Measurements from ENCODE around the gene PRPF8. TPM values are rescaled to one million over a fixed set of nuclear protein-coding genes. Genes with fewer than 3 reads are reported as not detected.

Gene PRPF8
- total and polyA plus RNA-seq, 10 of the 15 experiments (the other 5 are each of a cell fraction or from before 2014, with no cell fraction given) = 77.2 to 337 (median 162) TPM

DNA sequence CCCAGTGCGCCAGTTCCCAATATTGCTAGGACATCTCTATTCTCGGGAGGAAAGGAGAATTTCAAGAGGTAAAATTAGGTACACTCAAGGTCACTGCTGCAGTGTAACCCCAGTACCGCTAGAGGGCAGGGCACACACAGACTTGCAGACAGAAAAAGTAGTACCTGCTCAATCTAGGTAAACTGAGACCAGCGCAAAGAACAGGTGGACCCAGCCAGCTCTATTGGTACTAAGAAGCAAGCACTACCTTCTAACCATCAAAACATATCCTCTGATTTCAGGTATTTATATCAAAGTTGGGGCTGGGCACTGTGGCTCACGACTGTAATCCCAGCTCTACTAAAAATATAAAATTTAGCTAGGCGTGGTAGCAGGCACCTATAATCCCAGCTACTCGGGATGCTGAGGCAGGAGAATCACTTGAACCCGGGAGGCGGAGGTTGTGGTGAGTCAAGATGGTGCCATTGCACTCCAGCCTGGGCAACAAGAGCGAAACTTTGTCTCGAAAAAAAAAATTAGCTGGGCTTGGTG lies 36.3 kb upstream of the PRPF8 start (continued):
- TF ChIP-seq SREBF2 (IDR thresholded peaks at IDR 0.05; ENCODE audit: low read length) = no peak
- TF ChIP-seq ZSCAN29 (IDR thresholded peaks at IDR 0.05) = no peak
- no peak for TF ChIP-seq PML (IDR thresholded peaks at IDR 0.05; ENCODE audit: low read length)
- TF ChIP-seq TARDBP (IDR thresholded peaks at IDR 0.05; ENCODE audit: borderline replicate concordance) = no peak
- no peak for TF ChIP-seq MXI1 (IDR thresholded peaks at IDR 0.05; ENCODE audit: low read depth, low read length)

- RAD21 ChIA-PET (ENCODE audit: unreplicated experiment) = interaction anchor here (0.5 to 4.1 kb wide), 3 partner anchors 65 to 188 kb away, joined by 3 to 22 read pairs (median 4); no protein-coding TSS in a partner anchor
- no TSS peak for BruUV-seq (replicated peaks)
- H4K20me1 ChIP-seq (ENCODE audit: control insufficient read depth, insufficient read depth) = no peaks in the 10 kb centered on the region
- H3K4me3 ChIP-seq = peak overlapping the region; percentile 89
- TF ChIP-seq MLLT1 (IDR thresholded peaks at IDR 0.05) (peak; percentile 62; the same call in 1 of the 2 replicates), CHD4 (IDR thresholded peaks at IDR 0.05) (no peak), ZBTB33 (IDR thresholded peaks at IDR 0.05) (0 out of 2 replicates have a peak, but pooled peaks have one; percentile 35), GATAD2B (conservative IDR thresholded peaks at IDR 0.05; ENCODE audit: low read depth) (no peak)
- H3K27me3 ChIP-seq (replicated peaks in 1 of 2; ENCODE audit: control insufficient read depth in 2 of 2, insufficient read depth in 2 of 2, low read length in 1 of 2) = no peaks in the 10 kb centered on the region
- H3K4me2 ChIP-seq (ENCODE audit: control insufficient read depth, insufficient read depth) = peak overlapping the region; percentile 98
- intact Hi-C loops (cut with micrococcal nuclease; ENCODE audit: unreplicated experiment) (loop anchor here (5.0 kb wide), 2 partner anchors 51 to 156 kb away; partner anchors contain the start of gene PITPNA), in situ Hi-C loops (cut with MboI) (no loop called here)
- WGBS (ENCODE audit: insufficient coverage, insufficient replicate concordance, low lambda C conversion rate, missing lambda C conversion rate) = 90% methylated on average over 19 of the region's 19 CpGs
- H3K9ac ChIP-seq (ENCODE audit: control insufficient read depth, insufficient read depth, low read length) = peak overlapping the region; percentile 99
- H3K79me2 ChIP-seq (ENCODE audit: control insufficient read depth, insufficient read depth, low read length) = peaks cover 7% of the 10 kb centered on the region
- no peak for ATAC-seq
- no peaks in the 10 kb centered on the region for H3K9me3 ChIP-seq (replicated peaks; ENCODE audit: control insufficient read depth, insufficient read depth, low read length)
- FAIRE-seq = no peak
- SMC1A ChIA-PET (ENCODE audit: uncharacterized antibody, unreplicated experiment) = interaction anchor here (1.0 to 8.4 kb wide), 7 partner anchors 35 to 147 kb away, joined by 3 to 88 read pairs (median 5); no protein-coding TSS in a partner anchor
- no peak overlapping the region for H2AFZ ChIP-seq (ENCODE audit: control insufficient read depth, low read depth, low read length)
- H3K27ac ChIP-seq (ENCODE audit: control insufficient read depth, insufficient read depth) = peak overlapping the region; percentile 98
- CTCF ChIA-PET = interaction anchor here (0.9 to 11.0 kb wide), 7 partner anchors 10 to 321 kb away, joined by 3 to 232 read pairs (median 6); no protein-coding TSS in a partner anchor
- H3K4me1 ChIP-seq (ENCODE audit: control insufficient read depth, insufficient read depth, low read length) = peaks cover 15% of the 10 kb centered on the region
- POLR2A ChIA-PET = interaction anchor here (0.7 to 1.0 kb wide), 2 partner anchors 18 to 55 kb away, joined by 4 to 6 read pairs; no protein-coding TSS in a partner anchor
- no peak for DNase-seq (ENCODE audit: low read depth, low spot score)
- no peaks in the 10 kb centered on the region for H3K36me3 ChIP-seq (ENCODE audit: control insufficient read depth in 2 of 2, insufficient read depth in 2 of 2, low read length in 1 of 2)
These were observed 33.9 kb upstream of the PRPF8 start for GRCh38 chr17:1718362-1719165.
